ENCODE results near the gene HADHA. TPM values are rescaled to one million over a fixed set of nuclear protein-coding genes. Genes with fewer than 3 reads are reported as not detected.

Gene HADHA
- 111 and 112 TPM in 2 replicates for total RNA-seq (2021)
- long read RNA-seq, transcript HADHA-204 (19 exons, 2,982 nt), result minor isoform, 8 of 1,464 reads
- long read RNA-seq, transcript HADHA-201 (20 exons, 3,037 nt), result major isoform, 1,329 of 1,464 reads
- long read RNA-seq, partial matches to known transcripts, result 64 of 1,464 reads
- long read RNA-seq, other reads (novel, unspliced or antisense), result 60 of 1,464 reads

- peaks cover 29 to 34% of the 10 kb centered on the region in 2 experiments for H3K4me1 Mint-ChIP-seq
- no peaks in the 10 kb centered on the region for H3K4me1 ChIP-seq (ENCODE audit: insufficient read depth, low read length)
- H2BK5ac ChIP-seq (ENCODE audit: insufficient read length, low read length), result no peak within 1 kb of the TSS
- H3K18ac ChIP-seq (ENCODE audit: insufficient read length, low read depth, low read length), result peak within 1 kb of the TSS; percentile 86
- H2AK5ac ChIP-seq (ENCODE audit: insufficient read length, low read length), result no peak within 1 kb of the TSS
- H3K4me2 ChIP-seq (ENCODE audit: insufficient read depth, insufficient read length, low read length), result peak within 1 kb of the TSS; percentile 87
- no peaks in the 10 kb centered on the region for H3K27me3 ChIP-seq (ENCODE audit: insufficient read depth, low read length)
- H3K9me3 Mint-ChIP-seq, result no peaks in the 10 kb centered on the region
- H2BK15ac ChIP-seq (ENCODE audit: low read depth, low read length), result no peak within 1 kb of the TSS
- no peak within 1 kb of the TSS for H4K91ac ChIP-seq (ENCODE audit: insufficient read length, low read depth, low read length)
- no peak within 1 kb of the TSS for H3K23ac ChIP-seq (ENCODE audit: insufficient read length, low read depth, low read length)
- peak; percentile 28; the same call in 2 of the 3 replicates for TF ChIP-seq CTCF (conservative IDR thresholded peaks at IDR 0.05)
- H3K9ac ChIP-seq (ENCODE audit: extremely low read depth, insufficient read length, low read length), result peak within 1 kb of the TSS; percentile 75
- H2BK120ac ChIP-seq (ENCODE audit: low read depth, low read length, poor library complexity, severe bottlenecking), result no peak within 1 kb of the TSS
- peak within 1 kb of the TSS; percentile 82 for H3K14ac ChIP-seq (ENCODE audit: insufficient read depth, low read length)
- no peak within 1 kb of the TSS for H2AFZ ChIP-seq (ENCODE audit: low read length)
- peak within 1 kb of the TSS; percentile 96 to 98 for H3K4me3 Mint-ChIP-seq
- no peaks in the 10 kb centered on the region for H3K36me3 Mint-ChIP-seq (ENCODE audit: insufficient read depth in 1 of 3, low read depth in 3 of 3)
- no peaks in the 10 kb centered on the region for H3K9me3 ChIP-seq (ENCODE audit: control insufficient read depth, low read depth, low read length)
- no peaks in the 10 kb centered on the region for H3K27me3 Mint-ChIP-seq (ENCODE audit: low read depth)
- H3K79me1 ChIP-seq (ENCODE audit: insufficient read depth, low read depth, low read length, poor library complexity, severe bottlenecking), result peaks cover under 1% of the 10 kb centered on the region
- H2BK20ac ChIP-seq (ENCODE audit: low read depth, low read length, poor library complexity, severe bottlenecking), result no peak within 1 kb of the TSS
- DNase-seq, result peak; percentile 94
- peaks cover 2% of the 10 kb centered on the region for H4K20me1 ChIP-seq (ENCODE audit: control insufficient read depth, insufficient read depth, insufficient read length)
- H3K27ac Mint-ChIP-seq, result peak within 1 kb of the TSS; percentile 99 to 100 (median 100)
- no peak within 1 kb of the TSS for H4K5ac ChIP-seq (ENCODE audit: insufficient read length, low read depth, low read length)
- peaks cover 18% of the 10 kb centered on the region for H3K23me2 ChIP-seq (ENCODE audit: insufficient read length, low read depth, low read length, poor library complexity, severe bottlenecking)
- H3K27ac ChIP-seq (ENCODE audit: insufficient read length, low read depth, low read length), result peak within 1 kb of the TSS; percentile 28
- H3K4ac ChIP-seq (ENCODE audit: low read depth, low read length), result no peak within 1 kb of the TSS
- H4K8ac ChIP-seq (replicated peaks; ENCODE audit: insufficient read length, low read depth, low read length), result no peak within 1 kb of the TSS
- no peak within 1 kb of the TSS for H2BK12ac ChIP-seq (ENCODE audit: insufficient read length, low read depth, low read length)
- no peak within 1 kb of the TSS for H3T11ph ChIP-seq (ENCODE audit: low read length)
- no CpG with 5 or more reads among the region's 63 CpGs for WGBS (ENCODE audit: extremely low coverage, insufficient read length, low lambda C conversion rate)
- no peak within 1 kb of the TSS for H3K56ac ChIP-seq (ENCODE audit: insufficient read length, low read depth, low read length)
- peaks cover 15% of the 10 kb centered on the region; the same call in 1 of the 2 replicates for H3K79me2 ChIP-seq (ENCODE audit: insufficient read depth, low read length)
These were observed at the start of gene HADHA, which contains the start of gene HADHB for GRCh38 chr2:26244309-26245230. Gene HADHA (minus strand): TSS chr2:26244632. CDS start chr2:26244596, 36 bp downstream. Gene HADHB (plus strand): TSS chr2:26244939. CDS start chr2:26254255, 9,316 bp downstream.

All from H9 (cell line).